T-helper 2 cell (primary cell): ENCODE data around the gene KCNE5.
"Not testable (repeated sequence)": the region's sequence is repeated elsewhere in the genome, so short reads cannot be mapped to it uniquely, and the experiment has no call there.

Experiments
- DNase-seq, 5 experiments: peaks; one replicate each; pipeline versions ENCODE4 v3.0.0 to v3.0.0-alpha.2; 2012 to 2022
- total RNA-seq, 2 donors: gene quantifications; one replicate each; lab custom pipeline; 2026; lab: John Stamatoyannopoulos, UW

Gene KCNE5
- total RNA-seq = 0 to 0.07 reads per million in 2 donors

GRCh38 chrX:109624641-109625616, at the start of gene KCNE5:
Gene KCNE5, minus strand, starts transcription at chrX:109625172. Its CDS starts 152 bp downstream, at chrX:109625020.
- DNase-seq = no peak

- DNase-seq = no peak
Observed at GRCh38 chrX:109672239-109672638, 47.3 kb upstream of the KCNE5 start.

DNA sequence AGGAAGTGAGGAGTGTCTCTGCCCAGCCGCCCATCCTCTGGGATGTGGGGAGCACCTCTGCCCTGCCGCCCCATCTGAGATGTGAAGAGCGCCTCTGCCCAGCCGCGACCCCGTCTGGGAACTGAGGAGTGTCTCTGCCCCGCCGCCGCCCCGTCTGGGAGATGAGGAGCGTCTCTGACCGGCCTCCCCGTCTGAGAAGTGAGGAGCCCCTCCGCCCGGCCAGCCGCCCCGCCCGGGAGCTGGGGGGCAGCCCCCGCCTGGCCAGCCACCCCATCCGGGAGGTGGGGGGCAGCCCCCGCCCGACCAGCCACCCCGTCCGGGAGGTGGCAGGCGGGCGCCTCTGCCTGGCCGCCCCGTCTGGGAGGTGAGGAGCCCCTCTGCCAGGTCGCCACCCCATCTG, 46.2 kb upstream of the KCNE5 start:
- DNase-seq = not testable (repeated sequence)

GRCh38 chrX:109667986-109668385, 43.0 kb upstream of the KCNE5 start:
- DNase-seq = no peak

- DNase-seq = no peak
Observed at GRCh38 chrX:109660435-109661143, 35.6 kb upstream of the KCNE5 start.

GRCh38 chrX:109658391-109658790, 33.4 kb upstream of the KCNE5 start:
- no peak for DNase-seq

DNA sequence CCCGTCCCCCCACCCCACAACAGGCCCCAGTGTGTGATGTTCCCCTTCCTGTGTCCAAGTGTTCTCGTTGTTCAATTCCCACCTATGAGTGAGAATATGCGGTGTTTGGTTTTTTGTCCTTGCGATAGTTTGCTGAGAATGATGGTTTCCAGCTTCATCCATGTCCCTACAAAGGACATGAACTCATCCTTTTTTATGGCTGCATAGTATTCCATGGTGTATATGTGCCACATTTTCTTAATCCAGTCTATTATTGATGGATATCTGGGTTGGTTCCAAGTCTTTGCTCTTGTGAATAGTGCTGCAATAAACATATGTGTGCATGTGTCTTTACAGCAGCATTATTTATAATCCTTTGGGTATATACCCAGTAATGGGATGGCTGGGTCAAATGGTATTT, 32.4 kb upstream of the KCNE5 start:
- DNase-seq = not testable (repeated sequence)

- DNase-seq = no peak
Observed at GRCh38 chrX:109656774-109657173, 31.8 kb upstream of the KCNE5 start.

DNA sequence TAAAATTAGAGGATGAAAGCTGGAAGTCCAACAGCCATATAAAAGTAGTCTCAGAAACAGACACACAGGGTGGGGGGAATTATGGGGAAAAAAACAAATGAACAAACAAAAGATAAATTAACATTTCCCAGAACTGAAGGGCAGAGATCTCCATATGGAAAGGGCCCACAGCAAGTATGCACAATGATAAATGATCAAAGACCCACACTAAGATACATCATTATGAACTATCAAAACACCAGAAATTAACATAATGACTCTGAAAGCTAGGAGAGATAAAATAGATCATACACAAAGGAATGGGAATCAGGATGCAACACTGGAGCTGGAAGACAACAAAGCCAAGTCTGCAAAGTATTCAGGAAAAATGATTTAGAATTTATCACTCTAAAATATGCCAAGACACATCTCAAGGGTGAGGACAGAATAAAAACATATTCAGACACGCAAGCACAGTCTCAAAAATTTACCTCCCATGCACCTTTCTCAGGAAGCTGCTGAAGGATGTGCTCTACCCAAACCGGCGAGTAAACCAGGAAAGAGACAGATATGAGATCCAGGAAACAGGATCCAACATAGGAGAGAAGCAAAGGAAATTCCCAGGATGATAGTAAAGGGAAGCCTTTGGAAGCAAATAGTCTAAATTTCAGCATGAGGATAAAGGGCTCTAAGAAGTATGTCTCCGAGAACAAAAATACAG, 30.7 kb upstream of the KCNE5 start:
- DNase-seq = no peak

GRCh38 chrX:109654516-109655109, 29.6 kb upstream of the KCNE5 start:
- no peak for DNase-seq

DNA sequence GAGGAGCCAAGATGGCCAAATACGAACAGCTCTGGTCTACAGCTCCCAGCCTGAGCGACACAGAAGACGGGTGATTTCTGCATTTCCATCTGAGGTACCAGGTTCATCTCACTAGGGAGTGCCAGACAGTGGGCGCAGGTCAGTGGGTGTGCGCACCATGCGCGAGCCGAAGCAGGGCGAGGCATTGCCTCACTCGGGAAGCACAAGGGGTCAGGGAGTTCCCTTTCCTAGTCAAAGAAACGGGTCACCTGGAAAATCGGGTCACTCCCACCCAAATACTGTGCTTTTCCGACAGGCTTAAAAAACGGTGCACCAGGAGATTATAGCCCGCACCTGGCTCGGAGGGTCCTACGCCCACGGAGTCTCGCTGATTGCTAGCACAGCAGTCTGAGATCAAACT, 19.7 kb upstream of the KCNE5 start:
- not testable (repeated sequence) for DNase-seq

GRCh38 chrX:109643687-109644086, 18.7 kb upstream of the KCNE5 start:
- DNase-seq = no peak

- DNase-seq = peak in 1 of 5 experiments; percentile 12
Observed at GRCh38 chrX:109638158-109638557, 13.2 kb upstream of the KCNE5 start.

DNA sequence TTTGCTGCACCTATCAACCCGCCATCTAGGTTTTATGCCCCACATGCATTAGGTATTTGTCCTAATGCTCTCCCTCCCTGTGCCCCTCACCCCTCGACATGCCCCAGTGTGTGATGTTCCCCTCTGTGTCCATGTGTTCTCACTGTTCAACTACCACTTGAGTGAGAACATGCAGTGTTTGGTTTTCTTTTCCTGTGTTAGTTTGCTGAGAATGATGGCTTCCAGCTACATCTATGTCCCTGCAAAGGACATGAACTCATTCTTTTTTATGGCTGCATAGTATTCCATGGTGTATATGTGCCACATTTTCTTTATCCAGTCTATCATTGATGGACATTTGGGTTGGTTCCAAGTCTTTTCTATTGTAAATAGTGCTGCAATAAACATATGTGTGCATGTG, 12.5 kb upstream of the KCNE5 start:
- DNase-seq = not testable (repeated sequence)

GRCh38 chrX:109635146-109635545, 10.2 kb upstream of the KCNE5 start:
- peak in 1 of 5 experiments; percentile 11 for DNase-seq

GRCh38 chrX:109632906-109633504, 8.0 kb upstream of the KCNE5 start:
- no peak for DNase-seq

GRCh38 chrX:109629310-109629709, 4.3 kb upstream of the KCNE5 start:
- DNase-seq = no peak

- no peak for DNase-seq
Observed at GRCh38 chrX:109626637-109627036, 1.7 kb upstream of the KCNE5 start.

- DNase-seq = no peak
Observed at GRCh38 chrX:109623997-109624396, 975 bp downstream of the KCNE5 start.

DNA sequence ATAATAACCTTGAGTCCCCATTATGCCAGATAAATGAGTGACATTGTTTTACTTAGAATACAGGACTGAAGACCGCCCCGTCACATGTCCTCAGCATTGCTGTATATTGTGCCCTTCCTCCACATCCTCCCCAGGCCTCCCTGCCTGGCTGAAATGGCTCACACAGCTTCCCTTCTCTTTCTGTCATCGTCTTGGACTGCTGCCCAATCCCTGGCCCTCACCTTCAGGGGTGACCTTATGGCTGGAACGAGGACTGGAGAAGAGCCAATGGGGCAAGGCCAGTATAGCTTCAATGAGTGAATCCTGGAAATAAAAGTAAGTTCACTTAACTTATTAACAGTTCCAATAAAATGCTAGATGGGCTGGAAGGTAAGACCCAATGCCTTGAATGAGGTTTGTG, 2.7 kb downstream of the KCNE5 start:
- DNase-seq = no peak

DNA sequence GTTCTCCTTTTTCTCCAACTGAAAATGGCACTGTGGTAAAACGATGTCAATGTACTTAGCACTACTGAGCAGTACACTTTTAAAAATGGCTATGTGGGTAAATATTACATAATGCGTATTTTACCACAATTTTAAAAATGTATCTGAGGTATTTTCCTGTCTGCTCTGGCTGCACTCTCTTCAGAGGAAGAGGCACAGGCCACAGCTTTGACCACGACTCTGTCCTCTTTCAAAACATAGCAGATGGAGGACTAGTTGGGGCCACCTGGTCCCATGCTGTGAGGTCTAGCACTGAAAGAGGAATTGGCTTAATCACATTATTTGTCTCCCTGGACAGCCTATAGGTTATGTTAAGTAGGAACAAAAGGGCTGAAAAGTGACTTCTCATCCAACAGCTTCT, 5.2 kb downstream of the KCNE5 start:
- DNase-seq = no peak

DNA sequence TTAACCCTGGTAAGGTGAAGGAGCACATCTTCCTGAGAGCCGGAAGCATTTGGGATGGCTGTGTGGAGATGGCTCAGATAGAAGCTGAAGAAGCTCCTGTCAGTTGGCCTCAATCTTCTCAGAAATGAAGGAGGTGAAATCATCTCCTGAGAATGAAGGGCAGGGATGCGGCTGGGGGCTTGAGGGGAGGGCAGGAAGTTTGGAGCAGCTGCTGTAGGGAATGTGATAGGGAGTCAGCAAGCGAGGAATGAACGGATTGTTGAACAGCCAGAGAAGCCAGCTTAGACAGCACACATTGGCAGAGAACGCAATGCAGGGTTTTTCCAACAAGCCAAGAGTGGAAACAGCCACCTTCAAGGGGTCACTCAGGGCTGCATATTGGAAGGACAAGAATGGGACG, 10.0 kb downstream of the KCNE5 start:
- no peak for DNase-seq
